K562 (cell line): ENCODE measurements around the gene PDE12. TPM values are rescaled to one million over a fixed set of nuclear protein-coding genes. Genes with fewer than 3 reads are reported as not detected.

ENCODE experiments used
- BCOR ChIP-seq: fragments of 450-650 bp; IDR thresholded peaks from 2 replicates; pipeline ENCODE4 v1.6.1; 2016
- BMI1 ChIP-seq: fragments of 150-350 bp; IDR thresholded peaks from 2 replicates; pipeline ENCODE4 v1.6.1; 2014; ENCODE audit warnings: low read length
- E2F5 ChIP-seq: sonication (generic); formaldehyde crosslinking; IDR thresholded peaks from 2 replicates; pipeline ENCODE4 v1.8.0; 2022; ENCODE audit warnings: mild to moderate bottlenecking, missing genetic modification reagents
- E2F6 ChIP-seq, 2 experiments: IDR thresholded peaks; 2 replicates each; pipeline ENCODE4 v1.6.1; 2011; ENCODE audit warnings: borderline replicate concordance in 1 of 2, control low read depth in 1 of 2, low read depth in 1 of 2, low read length in 1 of 2, mild to moderate bottlenecking in 1 of 2, mixed read lengths in 1 of 2, moderate library complexity in 1 of 2; ENCODE audit not compliant: insufficient read depth in 1 of 2, insufficient read length in 1 of 2, poor library complexity in 1 of 2, severe bottlenecking in 1 of 2; ENCODE audit errors: extremely low read depth in 1 of 2
- NR1H2 ChIP-seq: sonication (generic); formaldehyde crosslinking; IDR thresholded peaks from 2 replicates; pipeline ENCODE4 v1.4.0; 2020; ENCODE audit warnings: mild to moderate bottlenecking, missing genetic modification reagents
- NR4A1 ChIP-seq, 2 experiments: fragments of 250-450 bp in 1 of 2; fragments of 450-650 bp in 1 of 2; sonication (Bioruptor Pico) in 1 of 2; IDR thresholded peaks; 2 replicates each; pipeline versions ENCODE4 v1.4.0 to v1.6.1; 2016 to 2020; ENCODE audit warnings: mild to moderate bottlenecking in 2 of 2, missing compliant biosample characterization in 1 of 2, missing genetic modification characterization in 1 of 2, moderate library complexity in 1 of 2
- PRDM10 ChIP-seq: fragments of 450-650 bp; IDR thresholded peaks from 2 replicates; pipeline ENCODE4 v1.6.1; 2018; ENCODE audit not compliant: partially characterized antibody
- RBBP5 ChIP-seq: fragments of 200-600 bp; sonication (generic); IDR thresholded peaks from 2 replicates; pipeline ENCODE4 v1.6.1; 2012; ENCODE audit warnings: borderline replicate concordance, mild to moderate bottlenecking, low read length, control low read depth, inconsistent platforms; ENCODE audit not compliant: insufficient read depth, poor library complexity, severe bottlenecking
- SLC30A9 ChIP-seq: fragments of 250-450 bp; sonication (Bioruptor Pico); IDR thresholded peaks from 2 replicates; pipeline ENCODE4 v1.8.0; 2022; ENCODE audit warnings: mild to moderate bottlenecking, moderate library complexity
- SNIP1 ChIP-seq: fragments of 450-650 bp; IDR thresholded peaks from 2 replicates; pipeline ENCODE4 v1.7.1; 2017; ENCODE audit warnings: low read depth, mild to moderate bottlenecking
- THAP7 ChIP-seq: fragments of 250-450 bp; sonication (Bioruptor Pico); IDR thresholded peaks from 2 replicates; pipeline ENCODE4 v1.5.0; 2021
- TRIM25 ChIP-seq: fragments of 450-650 bp; IDR thresholded peaks from 2 replicates; pipeline ENCODE4 v1.7.0; 2016; ENCODE audit warnings: borderline replicate concordance
- ZNF124 ChIP-seq: sonication (generic); formaldehyde crosslinking; IDR thresholded peaks from 2 replicates; pipeline ENCODE4 v1.8.1; 2022; ENCODE audit warnings: missing genetic modification reagents
- ZNF143 ChIP-seq: sonication (generic); formaldehyde crosslinking; IDR thresholded peaks from 2 replicates; pipeline ENCODE4 v1.9.0; 2022; ENCODE audit warnings: mild to moderate bottlenecking, missing genetic modification reagents
- ZNF253 ChIP-seq: fragments of 250-450 bp; sonication (Bioruptor Pico); conservative IDR thresholded peaks from 2 replicates; pipeline ENCODE4 v1.6.1; 2021; ENCODE audit warnings: mild to moderate bottlenecking
- ZNF311 ChIP-seq: fragments of 250-450 bp; sonication (Bioruptor Pico); IDR thresholded peaks from 2 replicates; pipeline ENCODE4 v1.4.0; 2020; ENCODE audit warnings: mild to moderate bottlenecking, moderate library complexity
- ZNF696 ChIP-seq: fragments of 250-450 bp; sonication (Bioruptor Pico); conservative IDR thresholded peaks from 2 replicates; pipeline ENCODE4 v1.4.0; 2020; ENCODE audit warnings: mild to moderate bottlenecking, moderate library complexity
- ZNF766 ChIP-seq: fragments of 200-800 bp; sonication (Bioruptor generic); conservative IDR thresholded peaks from 2 replicates; pipeline ENCODE4 v1.6.1; 2016; ENCODE audit warnings: missing genetic modification characterization, missing compliant biosample characterization
- ZNF780A ChIP-seq: fragments of 250-450 bp; sonication (Bioruptor Pico); IDR thresholded peaks from 2 replicates; pipeline ENCODE4 v1.5.0; 2021; ENCODE audit warnings: mild to moderate bottlenecking
- ZNF830 ChIP-seq: fragments of 250-450 bp; sonication (Bioruptor Pico); IDR thresholded peaks from 2 replicates; pipeline ENCODE4 v1.5.0; 2021; ENCODE audit warnings: mild to moderate bottlenecking
- polyA plus RNA-seq, 8 experiments: library from polyadenylated mRNA; depleted of rRNA in 4 of 8; stranded (reverse) in 5 of 8; unstranded in 3 of 8; fragments of >200 nt; fragmentation: Nextera tagmentation in 2 of 8; fragmentation: Illumina TruSeq in 1 of 8; extraction: Ambion mirVana in 2 of 8; extraction: Trizol in 1 of 8; gene quantifications; 2 replicates each; pipeline versions ENCODE4 v1.2.1 to v1.2.3, GENCODE V29; 2011 to 2014; ENCODE audit warnings: inconsistent platforms in 1 of 8, missing spikeins in 1 of 8
- total RNA-seq, 7 experiments: library from RNA; depleted of rRNA in 6 of 7; stranded (reverse); fragments of >200 nt in 6 of 7; fragmentation: Illumina TruSeq in 2 of 7; extraction: Trizol in 2 of 7; gene quantifications; 2 replicates each; pipeline versions ENCODE4 v1.2.1 to v1.2.3, GENCODE V29; 2011 to 2021; ENCODE audit warnings: low replicate concordance in 1 of 7

Gene PDE12
- total and polyA plus RNA-seq, 9 of the 15 experiments (the other 6 are each of a cell fraction or from before 2014, with no cell fraction given) = 2.1 to 20.5 (median 10.0) TPM

GRCh38 chr3:57598765-57599360, 42.8 kb downstream of the PDE12 start (continued):
- TF ChIP-seq RBBP5 (no peak), ZNF696 (CRISPR knock-in tag) (no peak), NR1H2 (CRISPR knock-in tag) (no peak), TRIM25 (no peak), E2F6 (IDR thresholded peaks at IDR 0.05; ENCODE audit: borderline replicate concordance in 1 of 2, extremely low read depth in 1 of 2, insufficient read depth in 1 of 2, insufficient read length in 1 of 2, low read depth in 1 of 2, low read length in 1 of 2, poor library complexity in 1 of 2, severe bottlenecking in 1 of 2) (no peak), NR4A1 (CRISPR knock-in tag; IDR thresholded peaks at IDR 0.05) (no peak), NR4A1 (tag; IDR thresholded peaks at IDR 0.05) (0 out of 2 replicates have a peak, but pooled peaks have one; percentile 30), ZNF124 (CRISPR knock-in tag) (no peak), SLC30A9 (CRISPR knock-in tag) (no peak), SNIP1 (no peak), ZNF143 (no peak), ZNF830 (CRISPR knock-in tag) (no peak), THAP7 (CRISPR knock-in tag) (no peak), ZNF780A (CRISPR knock-in tag) (no peak), BMI1 (no peak), ZNF253 (CRISPR knock-in tag) (no peak), BCOR (peak; percentile 48; the same call in 1 of the 2 replicates), E2F5 (CRISPR knock-in tag) (no peak), ZNF311 (no peak), ZNF766 (peak; percentile 43; the same call in 1 of the 2 replicates), PRDM10 (peak; percentile 27)
